Astrocyte (in vitro differentiated cells and primary cell): ENCODE data around the gene LRRC7.

ENCODE experiments used
- CTCF ChIP-seq: IDR thresholded peaks from 2 replicates; pipeline ENCODE4 v1.5.1; 2011; ENCODE audit warnings: low read depth, mild to moderate bottlenecking, inconsistent platforms, low read length, moderate library complexity; ENCODE audit not compliant: insufficient read depth
- EZH2 ChIP-seq: IDR thresholded peaks from 2 replicates; pipeline ENCODE4 v1.6.1; 2012; ENCODE audit warnings: mild to moderate bottlenecking, low read length, inconsistent platforms; ENCODE audit not compliant: insufficient read depth

- TF ChIP-seq CTCF (no peak), EZH2 (no peak)
These were observed 182.9 kb downstream of the LRRC7 start for GRCh38 chr1:69750638-69751037.
